Activated CD4-positive, alpha-beta T cell treated with anti-CD3 and anti-CD28 coated beads, Interleukin-2, amount 50 U/mL, for 16 hours (primary cell): ENCODE measurements around the gene PHKA1.
"Not testable (repeated sequence)": the region's sequence is repeated elsewhere in the genome, so short reads cannot be mapped to it uniquely, and the experiment has no call there.

Experiments
- DNase-seq: peaks from one replicate; pipeline ENCODE4 v3.0.0-alpha.2; 2020

PHKA1 gene

DNA sequence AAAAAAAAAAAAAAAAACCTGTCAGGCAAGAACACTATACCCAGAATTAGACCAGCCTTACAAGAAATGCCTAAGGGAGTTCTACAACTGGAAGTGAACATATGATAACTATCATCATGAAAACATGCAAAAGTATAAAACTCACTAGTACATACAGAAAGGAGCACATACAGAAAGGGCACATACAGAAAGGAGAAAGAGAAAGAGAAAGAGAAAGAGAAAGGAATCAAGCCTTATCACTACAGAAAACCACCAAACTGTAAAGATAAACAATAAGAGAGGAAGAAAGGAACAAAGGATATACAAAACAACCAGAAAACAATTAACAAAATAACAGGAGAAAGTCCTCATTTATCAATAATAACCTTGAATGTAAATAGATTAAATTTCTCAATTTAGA lies 50.4 kb downstream of the PHKA1 start:
- no peak for DNase-seq

GRCh38 chrX:72662020-72662747 lies 51.9 kb downstream of the PHKA1 start:
- no peak for DNase-seq

DNA sequence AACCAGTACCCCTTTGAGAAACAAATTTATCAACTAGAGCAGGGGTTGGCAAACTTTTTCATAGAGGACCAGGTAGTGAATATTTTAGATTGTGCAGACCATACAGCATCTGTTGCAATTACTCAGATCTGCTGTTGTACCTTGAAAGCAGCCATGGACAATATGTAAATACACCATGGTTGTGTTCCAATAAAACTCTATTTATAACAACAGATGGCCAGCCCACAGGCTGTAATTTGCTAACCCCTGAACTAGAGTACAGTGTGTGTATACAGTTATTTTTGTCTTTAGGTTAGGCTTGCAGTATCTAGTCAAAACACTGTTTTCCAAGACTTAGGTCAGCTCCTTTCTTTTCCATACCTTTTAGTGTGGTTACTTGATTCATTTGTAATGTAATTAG lies 54.4 kb downstream of the PHKA1 start:
- DNase-seq, result no peak

GRCh38 chrX:72652082-72652481 lies 62.0 kb downstream of the PHKA1 start:
- DNase-seq, result no peak

DNA sequence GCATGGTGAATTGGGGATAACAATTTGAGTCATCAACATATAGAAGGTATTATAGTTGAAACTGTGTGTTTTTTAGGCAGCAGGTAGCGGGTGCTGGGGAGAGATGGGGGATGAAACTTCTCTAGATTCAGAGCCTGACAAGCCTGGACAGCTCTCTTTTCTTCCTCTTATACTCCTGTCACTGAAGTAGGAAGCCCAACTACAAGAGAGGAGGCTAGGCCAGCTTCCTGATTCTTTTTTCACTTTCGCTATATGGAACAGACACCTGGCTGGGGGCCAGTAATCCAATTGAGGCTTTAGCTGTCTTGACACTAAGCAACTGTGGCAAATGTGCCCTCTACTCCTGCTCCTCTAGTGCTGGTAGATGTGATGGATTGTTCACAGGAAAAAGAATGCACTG lies 69.2 kb downstream of the PHKA1 start:
- DNase-seq, result no peak

DNA sequence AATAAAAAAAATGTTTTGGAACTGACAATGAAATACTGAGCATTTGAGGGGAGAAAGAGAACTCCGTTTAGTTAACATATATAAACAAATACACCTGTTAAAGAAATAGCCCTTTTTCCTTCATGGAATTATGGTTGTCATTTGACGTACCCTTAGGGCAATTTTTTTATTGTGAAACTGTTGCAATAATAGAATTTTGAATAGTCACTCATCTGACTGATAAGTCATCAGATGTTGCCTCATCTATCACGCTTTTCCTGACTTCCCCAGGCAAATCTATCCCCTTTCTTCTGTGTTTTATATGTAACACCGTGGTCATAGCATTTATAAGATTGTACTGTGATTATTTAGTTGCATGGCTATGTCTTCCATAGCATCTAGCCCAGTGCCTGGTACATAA lies 72.5 kb downstream of the PHKA1 start:
- no peak for DNase-seq

DNA sequence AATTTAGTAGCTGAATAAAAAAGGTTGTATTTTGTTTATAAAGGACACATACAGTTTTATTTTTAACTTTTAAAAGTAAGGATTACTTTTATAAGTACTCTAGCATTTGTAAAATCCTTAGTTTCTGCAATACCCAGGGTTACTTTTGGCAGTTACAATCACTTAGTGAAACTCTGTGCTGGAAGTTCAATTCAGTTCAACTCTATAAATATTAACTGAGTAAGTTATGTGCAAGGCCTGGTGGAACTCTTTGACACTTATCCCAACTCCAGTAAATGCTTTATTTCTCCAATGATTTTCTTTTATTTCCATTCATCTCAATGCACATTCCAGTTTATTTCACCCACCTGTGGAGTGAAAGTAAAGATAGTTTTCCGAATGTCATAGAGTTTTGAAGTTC lies 78.2 kb downstream of the PHKA1 start:
- no peak for DNase-seq

GRCh38 chrX:72634331-72634730 lies 79.8 kb downstream of the PHKA1 start:
- no peak for DNase-seq

GRCh38 chrX:72630185-72630584 lies 83.9 kb downstream of the PHKA1 start:
- no peak for DNase-seq

DNA sequence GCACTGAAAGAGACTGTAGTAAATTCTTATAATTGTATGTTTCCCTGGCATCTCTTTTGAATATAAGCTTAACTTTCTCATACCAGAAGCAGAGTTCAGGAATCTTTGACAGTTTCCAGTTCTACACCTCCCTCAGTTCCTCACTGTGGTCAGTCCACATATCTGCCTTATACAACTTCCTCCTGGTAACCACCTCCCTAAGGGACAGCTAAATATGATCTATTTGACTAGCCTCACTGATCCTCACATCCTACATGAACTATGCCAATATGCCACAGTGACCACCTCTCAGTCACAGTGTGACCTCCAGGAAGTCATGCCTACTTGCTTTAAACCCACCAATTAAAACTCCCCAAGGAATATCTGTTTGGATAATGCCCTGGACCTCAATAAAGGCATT lies 89.9 kb downstream of the PHKA1 start:
- no peak for DNase-seq

DNA sequence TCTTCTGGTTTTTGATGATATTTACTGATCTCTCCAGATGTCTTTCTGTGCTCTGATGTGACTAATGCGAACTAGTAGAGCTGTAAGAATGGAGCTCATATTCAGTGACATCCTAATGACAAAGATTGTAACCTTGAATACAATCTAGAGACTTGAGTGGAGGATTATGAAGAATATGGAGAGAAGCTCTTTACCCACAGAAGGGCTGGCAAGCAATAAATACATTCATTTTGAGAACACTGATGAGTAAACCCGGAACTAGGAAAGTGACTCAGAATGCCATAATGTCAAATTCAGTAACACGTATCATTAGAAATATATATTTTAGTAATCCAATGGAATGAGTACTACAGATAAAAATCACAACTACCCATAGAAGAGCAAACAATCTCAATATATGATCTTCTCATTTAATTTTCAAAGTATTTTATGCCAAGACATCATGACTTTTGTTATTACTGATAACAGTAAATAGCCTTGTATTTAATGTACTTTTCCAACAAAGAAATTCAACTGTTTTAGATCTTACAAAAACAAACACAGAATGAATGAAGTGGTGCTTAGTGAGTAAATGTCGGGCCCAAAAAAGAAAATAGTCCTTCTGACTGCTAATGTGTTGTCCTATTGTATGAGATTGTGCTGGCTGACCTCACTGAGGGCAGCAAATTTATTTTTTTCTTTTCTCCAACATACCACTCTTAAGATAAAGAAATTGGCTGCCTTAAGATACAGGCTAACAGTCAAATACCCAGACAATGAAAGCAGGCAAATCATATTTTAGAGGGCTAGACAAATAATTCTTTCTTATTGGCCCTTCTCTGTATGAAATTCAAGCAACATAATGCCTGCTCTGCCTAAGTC lies 92.3 kb downstream of the PHKA1 start:
- DNase-seq, result peak; percentile 91

- peak; percentile 54 for DNase-seq
Measured at GRCh38 chrX:72621163-72621562, 92.9 kb downstream of the PHKA1 start.

GRCh38 chrX:72620550-72621145 lies 93.5 kb downstream of the PHKA1 start:
- peak; percentile 77 for DNase-seq

DNA sequence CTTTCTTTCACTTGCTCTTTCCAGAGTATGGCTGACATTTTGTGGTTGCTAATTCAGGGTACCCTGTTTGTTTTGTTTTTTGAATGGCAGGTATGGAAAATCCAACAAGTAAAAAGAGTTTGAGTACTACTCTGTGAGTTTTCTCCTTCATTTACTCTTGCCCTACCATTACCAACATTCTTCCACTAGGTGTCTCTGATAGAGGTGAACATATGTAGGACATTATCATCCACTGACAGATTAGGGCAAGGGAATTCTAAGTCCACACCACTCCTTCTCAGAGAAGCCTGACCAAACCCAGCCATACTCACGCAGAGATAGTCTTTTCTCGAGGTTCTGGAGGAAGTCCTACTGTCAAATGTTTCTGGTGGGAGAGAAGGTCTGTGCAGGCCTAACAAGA lies 104.8 kb downstream of the PHKA1 start:
- DNase-seq, result no peak

DNA sequence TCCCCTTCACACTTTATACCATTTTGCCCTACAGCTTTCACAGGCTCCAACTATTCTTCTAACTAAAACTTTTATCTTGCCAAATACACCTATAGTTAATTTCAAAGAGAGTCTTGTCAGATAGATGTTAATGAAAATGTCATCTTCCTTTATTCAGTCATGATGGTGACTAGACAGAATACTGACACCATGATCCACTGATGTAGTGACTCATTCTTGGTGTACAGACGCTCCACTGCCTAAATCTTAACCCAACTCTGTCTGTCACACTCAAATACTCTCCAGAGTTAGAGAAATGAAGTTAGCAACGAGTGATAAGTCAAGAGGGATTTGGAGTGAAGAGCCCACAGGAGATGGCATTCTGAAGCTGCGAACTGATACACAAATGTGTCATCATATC lies 109.4 kb downstream of the PHKA1 start:
- peak; percentile 20 for DNase-seq

DNA sequence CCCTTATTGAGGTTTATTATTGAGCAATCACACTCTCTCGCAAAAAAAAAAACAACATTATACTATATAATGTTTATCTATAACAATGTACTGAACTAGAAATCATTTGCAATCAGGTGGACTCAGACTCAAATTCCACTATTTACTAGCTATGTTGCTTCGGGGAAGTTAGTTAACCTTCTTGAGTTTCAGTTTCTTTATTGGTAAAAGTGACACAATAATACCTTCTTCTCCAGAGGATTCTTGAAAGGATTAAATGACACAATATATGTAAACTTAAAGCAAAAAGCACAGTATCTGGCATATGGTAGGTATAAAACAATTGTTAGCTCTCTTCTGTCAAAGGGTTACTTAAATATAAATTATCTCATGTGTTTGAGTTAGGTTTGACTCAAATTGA lies 110.0 kb downstream of the PHKA1 start:
- peak; percentile 35 for DNase-seq

GRCh38 chrX:72591038-72591437 lies 123.1 kb downstream of the PHKA1 start:
- DNase-seq, result not testable (repeated sequence)

DNA sequence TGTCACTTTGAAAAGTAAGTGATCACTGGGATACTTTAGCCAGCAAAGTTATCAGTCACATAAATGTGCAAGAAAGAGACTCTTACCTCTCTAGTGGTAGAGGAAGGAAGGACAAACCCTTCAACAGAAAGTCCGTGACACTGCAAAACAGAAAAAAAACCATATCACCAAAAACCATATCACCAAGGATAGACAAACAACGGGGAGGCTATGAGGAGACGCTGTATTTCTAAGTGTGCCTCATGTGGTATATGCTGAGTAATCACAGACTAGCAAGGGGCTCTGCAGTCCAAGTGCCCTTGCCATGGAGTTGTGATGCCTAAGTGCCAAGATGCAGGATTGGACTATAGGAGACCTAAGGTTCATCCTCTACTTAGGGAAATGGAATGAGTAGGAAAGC lies 129.9 kb downstream of the PHKA1 start:
- no peak for DNase-seq

- no peak for DNase-seq
Measured at GRCh38 chrX:72576141-72576894, 137.8 kb downstream of the PHKA1 start.

GRCh38 chrX:72573158-72573511 lies 141.0 kb downstream of the PHKA1 start:
- DNase-seq, result no peak

DNA sequence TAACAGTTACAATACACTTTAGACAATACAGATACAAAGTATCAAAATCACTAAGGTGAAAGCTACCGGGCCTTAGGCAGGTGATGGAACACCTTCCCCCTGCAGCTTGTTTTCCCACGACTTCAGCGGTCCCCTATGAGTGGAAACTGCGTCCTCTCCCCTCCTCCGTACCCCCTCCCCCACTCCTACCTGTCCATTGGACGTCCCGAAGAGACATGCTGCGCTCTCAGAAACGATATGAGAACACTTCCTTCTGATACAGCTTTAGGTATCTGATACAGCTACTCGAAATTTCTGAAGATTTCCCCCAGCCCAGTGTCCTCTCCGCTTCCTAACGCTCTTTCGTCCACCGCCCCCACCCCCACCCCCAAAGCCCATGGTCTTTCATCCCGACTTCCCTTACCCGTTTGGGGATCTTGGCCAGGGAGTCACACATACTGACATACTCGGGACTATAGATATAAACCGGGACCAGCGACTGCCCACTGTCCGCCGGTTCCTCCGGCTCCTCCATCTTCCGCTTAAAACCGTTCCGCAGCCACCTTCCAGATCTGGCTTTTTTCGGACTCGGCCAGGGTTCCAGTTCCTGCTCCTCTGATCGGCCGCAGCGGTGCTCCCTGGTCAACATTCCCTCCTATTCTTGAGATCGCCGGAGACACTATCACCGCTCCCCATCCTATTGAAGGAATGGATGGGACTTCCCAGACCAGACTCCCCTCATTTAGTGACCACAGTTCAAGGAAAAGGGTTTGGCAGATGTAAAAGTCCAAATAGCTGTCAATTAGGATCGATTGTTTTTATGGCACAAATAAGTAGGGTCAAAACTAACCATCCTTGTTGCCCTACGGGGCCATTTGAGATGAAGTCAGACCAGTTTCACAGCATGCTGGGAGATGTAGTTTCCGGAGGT lies 141.6 kb downstream of the PHKA1 start, which contains the start of gene HDAC8:
TSS of gene HDAC8 (minus strand) at position 596 of the 910 bp plus-strand sequence. CDS start at position 514, 82 bp downstream.
- peak; percentile 70 for DNase-seq

GRCh38 chrX:72569786-72570185 lies 144.3 kb downstream of the PHKA1 start:
- peak; percentile 1 for DNase-seq
